NT2/D1 (cell line): Measurements from ENCODE around the gene MRPS9.

Experiments
- SUZ12 ChIP-seq: IDR thresholded peaks from 2 replicates; pipeline ENCODE4 v1.6.1; 2011; ENCODE audit not compliant: insufficient read length, insufficient read depth; ENCODE audit errors: extremely low read depth
- YY1 ChIP-seq: IDR thresholded peaks from 2 replicates; pipeline ENCODE4 v1.6.1; 2011; ENCODE audit not compliant: insufficient read length, insufficient read depth

- no peak for TF ChIP-seq SUZ12
- no peak for TF ChIP-seq YY1
Measured at GRCh38 chr2:105078906-105079495, 41.1 kb downstream of the MRPS9 start.
